RKO (cell line): ENCODE data around the gene GATAD1.
"Not testable (repeated sequence)": the region's sequence is repeated elsewhere in the genome, so short reads cannot be mapped to it uniquely, and the experiment has no call there.

Experiments
- DNase-seq: peaks from one replicate; pipeline ENCODE4 v3.0.0-alpha.2; 2016; ENCODE audit warnings: low spot score

Gene GATAD1

DNA sequence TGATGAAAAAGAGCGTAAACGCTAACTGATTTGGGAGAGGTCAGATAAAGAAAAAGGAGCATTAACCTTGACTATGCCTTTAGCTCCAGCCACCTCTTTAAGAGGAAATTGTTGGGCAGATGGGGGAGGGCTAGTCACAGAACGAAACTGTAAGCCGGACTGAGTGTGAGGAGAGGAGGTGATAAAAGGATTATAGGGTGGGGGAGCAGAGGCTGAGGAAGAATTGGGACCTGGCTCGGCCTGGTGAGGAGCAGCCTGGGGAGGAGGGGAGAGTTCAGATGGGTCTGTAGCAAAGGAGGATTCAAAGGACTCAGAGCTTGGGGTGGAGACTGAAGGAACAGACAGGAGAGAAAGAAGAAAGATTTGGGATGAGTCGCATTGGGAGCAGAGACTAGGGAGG is 36.3 kb downstream of the GATAD1 start:
- not testable (repeated sequence) for DNase-seq

DNA sequence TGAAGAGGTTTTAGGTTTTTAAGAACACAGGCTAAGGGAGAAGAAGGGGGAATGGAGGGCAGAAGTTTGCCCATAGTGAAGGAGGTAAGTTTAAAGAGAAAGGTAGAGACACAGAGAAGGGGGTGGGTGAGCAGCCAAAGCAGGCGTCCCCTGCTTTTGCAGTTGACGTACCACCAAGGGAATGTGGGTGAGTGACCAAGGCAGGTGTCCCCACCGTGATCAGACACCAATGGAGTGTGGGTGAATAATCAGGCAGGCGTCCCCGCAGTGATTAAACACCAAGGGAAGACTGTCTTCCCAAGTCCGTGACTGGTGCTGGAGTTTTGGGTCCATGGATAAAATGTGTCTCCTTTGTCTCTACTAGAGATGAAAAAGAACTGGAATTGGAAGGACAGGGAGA is 36.9 kb downstream of the GATAD1 start:
- DNase-seq = not testable (repeated sequence)

DNA sequence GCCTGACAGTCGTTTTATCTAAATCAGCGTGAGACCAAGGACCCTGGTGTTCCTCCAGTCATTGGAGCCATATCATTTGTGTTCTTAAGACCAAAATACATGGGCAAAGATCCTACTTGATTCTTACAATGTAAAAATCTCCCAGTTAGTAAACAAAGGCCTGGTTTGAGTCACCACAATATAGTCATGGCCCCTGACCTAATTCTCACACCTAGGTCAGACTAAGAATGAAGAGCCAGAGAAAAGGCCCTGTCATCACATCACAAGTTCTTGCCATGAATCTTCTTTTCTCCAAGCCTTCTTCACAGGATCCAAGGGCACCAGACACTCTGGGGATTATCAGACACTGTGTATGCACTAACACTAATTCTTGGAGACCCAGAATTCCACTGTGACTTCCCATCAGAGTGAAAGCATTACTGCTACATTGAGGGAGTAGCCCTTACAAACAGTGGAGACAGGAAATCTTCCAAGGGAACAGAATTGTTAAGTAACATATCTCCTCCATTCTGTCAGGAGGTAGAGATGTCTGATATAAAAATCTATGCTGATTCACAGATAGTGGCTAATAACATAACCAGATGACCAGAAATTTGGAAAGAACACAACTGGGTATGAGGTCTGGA is 38.1 kb downstream of the GATAD1 start:
- no peak for DNase-seq

DNA sequence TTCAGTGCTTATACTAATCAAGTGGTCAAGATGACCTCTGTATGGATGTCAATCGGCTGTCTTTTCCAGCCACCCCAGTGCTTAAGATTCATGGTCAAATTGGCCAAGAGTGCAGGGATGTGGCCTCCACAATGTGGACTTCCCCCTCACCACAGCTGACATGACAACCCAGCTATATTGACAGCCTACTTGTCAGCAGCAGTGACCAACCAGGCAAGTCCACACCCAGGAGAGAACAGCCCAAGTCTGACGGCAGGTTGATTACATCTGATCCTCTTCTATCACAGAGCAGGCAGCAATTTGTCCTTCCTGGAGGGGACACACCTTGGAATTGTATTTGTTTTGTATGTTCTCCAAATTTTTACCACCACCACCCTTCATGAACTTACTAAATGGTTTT is 38.7 kb downstream of the GATAD1 start:
- DNase-seq = no peak

DNA sequence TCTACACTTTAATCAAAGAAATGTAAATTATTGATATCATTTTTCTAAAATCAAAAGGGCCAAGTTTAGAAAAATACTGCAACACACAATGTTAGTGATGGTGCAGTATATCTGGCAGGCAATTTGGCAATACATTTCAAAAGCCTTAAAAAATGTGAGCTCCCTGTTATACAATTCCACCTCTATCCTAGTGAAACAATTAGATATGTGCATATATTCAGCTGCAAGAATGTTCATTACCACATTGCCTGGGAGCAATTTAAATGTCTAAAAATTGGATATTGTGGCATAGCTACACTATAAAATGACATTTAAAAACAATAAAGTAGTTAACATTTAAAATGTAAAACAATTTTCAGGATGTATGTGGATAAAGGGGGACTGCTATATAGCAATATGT is 40.5 kb downstream of the GATAD1 start:
- no peak for DNase-seq

DNA sequence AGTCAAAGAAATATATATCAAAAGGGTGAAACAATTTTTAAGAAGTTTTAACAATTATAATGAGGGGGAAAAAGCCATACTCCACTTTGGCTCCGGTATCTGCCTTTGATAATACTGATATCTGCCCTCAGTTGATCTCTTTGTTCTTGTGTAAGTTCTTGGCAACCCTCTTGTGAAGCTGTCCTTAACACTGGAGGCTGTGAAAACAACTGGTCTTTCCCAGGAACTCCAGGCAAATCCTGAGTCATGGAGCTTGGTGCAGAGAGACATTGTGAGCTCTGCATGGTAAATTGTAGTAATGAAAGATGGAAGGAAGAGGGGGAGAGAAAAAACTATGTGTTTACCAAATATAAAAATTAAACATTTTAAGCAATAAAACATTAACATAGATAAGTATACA is 42.4 kb downstream of the GATAD1 start:
- DNase-seq = no peak

DNA sequence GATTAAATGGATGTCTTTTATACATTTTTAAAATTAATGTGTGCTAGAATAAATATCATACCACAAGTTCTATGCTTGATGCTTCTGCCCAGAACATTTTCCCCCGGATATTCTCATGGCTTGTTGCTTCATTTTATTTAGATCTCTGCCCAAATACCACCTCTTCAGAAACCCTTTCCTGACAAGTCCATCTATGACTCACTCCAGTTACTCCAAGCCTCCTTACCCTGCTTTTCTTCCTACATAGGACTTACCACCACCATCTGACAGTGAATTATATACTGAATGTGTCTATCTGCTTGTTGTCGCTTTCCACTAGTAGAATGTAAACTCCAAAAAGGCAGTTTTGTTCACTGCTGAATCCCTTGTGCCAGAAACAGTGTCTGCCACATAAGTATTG is 49.6 kb downstream of the GATAD1 start:
- peak; percentile 27 for DNase-seq

DNA sequence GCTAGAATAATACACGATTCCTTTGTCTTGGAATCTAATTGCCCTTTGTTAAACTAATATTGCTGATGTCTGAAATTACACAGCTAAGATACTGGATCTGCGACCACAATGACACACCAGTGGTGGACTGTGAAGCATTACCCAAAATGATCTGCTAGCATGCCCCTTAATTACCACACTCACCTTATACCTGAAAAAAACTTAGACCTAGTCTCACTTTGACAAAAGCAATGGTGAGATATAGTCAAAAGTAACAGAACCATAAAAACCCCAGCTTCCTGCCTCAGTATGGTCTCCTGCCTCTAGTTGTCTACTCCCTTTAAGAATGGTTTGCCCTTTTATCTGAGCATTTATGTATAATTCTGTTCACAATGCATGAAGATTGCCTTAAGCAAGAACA is 51.3 kb downstream of the GATAD1 start:
- DNase-seq = no peak

DNA sequence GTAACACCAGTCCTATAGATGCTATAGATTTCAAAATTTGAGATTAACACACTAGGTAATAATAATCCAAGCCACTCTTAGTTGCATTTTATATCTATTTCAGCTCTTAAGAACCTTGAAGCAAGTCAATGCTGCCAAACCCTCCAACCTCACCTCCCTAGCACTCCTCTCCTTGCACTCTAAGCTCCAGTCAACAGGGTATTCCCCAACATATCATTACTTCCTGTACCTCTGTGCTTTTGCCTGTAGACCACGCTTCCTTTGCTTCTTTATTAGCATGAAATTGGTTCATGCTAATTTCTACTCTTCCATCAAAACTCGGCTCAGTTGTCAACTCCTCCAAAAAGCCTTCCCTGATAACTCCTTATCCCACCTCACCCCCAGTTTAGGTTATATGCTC is 56.5 kb downstream of the GATAD1 start:
- no peak for DNase-seq

DNA sequence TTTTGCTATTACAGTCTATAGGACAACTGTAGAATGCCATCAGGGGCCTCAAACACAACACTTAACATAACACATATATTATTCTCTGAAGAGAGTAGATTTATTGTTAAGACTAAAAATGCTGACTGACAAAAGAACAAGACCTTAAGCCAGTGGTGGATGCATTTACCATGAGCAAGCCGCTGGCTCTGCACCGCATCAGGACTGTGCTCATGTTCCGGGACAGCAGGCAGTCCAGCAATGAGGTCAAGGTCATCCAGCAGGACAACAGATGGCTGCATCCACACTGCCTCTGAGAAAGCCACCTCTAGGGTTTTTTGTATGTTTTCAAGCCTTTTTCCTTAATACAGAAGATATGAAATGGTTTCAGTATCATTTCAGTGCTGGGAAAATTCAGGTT is 57.3 kb downstream of the GATAD1 start:
- no peak for DNase-seq

DNA sequence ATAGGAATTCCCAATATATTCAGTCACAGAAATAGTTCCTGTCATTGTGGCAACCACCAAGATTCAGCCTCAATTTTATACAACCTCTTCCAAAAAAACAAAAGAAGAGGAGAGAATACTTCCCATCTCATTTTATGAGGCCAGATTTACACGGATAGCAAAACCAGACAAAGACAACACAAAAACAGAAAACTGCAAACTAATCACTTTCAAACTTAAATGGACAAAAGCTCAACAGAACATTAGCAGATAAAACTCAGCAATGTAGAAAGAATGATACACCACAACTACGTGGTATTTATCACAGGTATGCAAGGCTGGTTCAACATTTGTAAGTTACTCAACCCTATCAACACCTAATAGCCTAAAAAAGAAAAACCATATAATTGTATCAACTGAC is 59.1 kb downstream of the GATAD1 start:
- DNase-seq = no peak

DNA sequence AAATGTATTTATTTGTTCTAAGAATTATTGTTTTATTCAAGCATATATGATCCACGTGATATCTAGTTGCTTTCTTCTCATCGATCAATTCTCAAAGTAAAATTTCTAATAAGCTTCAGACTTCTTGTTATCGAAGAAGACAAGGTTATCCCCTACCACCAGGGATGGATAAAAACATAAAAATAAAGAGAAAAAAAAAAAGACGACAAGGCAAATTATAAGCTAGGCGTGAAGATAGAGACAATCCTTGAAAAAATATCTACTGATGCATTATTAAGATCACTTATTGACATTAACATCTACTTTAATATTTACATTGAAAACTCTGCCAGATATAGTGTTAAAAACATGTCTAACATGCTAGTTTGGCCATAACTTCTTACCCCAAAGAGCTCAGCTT is 61.7 kb downstream of the GATAD1 start:
- no peak for DNase-seq
